ENCODE results near the gene ADARB2.

Gene ADARB2

GRCh38 chr10:1130226-1130625 is 607.1 kb downstream of the ADARB2 start:
- no peak for DNase-seq

DNA sequence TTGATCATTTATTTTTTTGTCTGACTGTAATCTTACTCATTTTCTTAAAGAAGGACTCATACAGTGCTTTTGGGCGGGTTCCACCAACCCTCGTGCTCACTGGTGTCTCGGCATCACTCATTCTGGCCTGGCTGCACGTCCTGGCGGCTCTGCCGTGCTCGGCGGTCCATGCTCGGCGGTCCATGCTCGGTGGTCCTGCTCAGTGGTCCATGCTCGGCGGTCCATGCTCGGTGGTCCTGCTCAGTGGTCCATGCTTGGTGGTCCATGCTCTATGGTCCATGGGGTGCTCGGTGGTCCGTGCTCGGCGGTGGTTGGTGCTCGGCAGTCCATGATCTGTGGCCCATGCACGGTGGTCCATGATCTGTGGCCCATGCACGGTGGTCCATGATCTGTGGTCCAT is 608.7 kb downstream of the ADARB2 start:
- DNase-seq: no peak

DNA sequence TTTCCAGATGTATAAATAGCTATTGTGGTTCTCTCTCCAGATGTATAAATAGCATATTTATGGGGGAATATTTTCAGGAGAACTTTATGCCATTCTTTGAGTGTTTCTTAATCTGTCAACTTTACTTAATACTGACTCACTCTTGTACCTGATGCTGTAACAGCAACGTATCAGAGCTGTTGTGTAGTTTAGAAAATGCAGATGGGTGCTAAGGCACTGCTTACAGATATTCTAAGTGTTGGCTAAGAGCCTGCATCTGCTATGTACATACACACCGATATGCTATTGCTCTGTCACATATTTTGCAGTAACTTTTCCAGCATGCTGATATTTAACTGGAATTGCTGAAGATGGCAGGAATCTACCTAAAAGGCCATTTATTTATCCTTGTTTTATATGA is 609.2 kb downstream of the ADARB2 start:
- DNase-seq: no peak

GRCh38 chr10:1127629-1128028 is 609.7 kb downstream of the ADARB2 start:
- no peak for DNase-seq
